GM19351 (cell line): ENCODE measurements around the gene AHNAK2.

Experiments used
- ATAC-seq: cut with Tn5 transposase; IDR thresholded peaks from one replicate; pipeline ENCODE4 v1.9.1; 2021; ENCODE audit warnings: mild to moderate bottlenecking, moderate library complexity; ENCODE audit not compliant: unreplicated experiment

Gene AHNAK2

GRCh38 chr14:104888489-104889374 lies 89.4 kb downstream of the AHNAK2 start:
- no peak for ATAC-seq

- ATAC-seq: no peak
Observed at GRCh38 chr14:104887623-104888488, 90.3 kb downstream of the AHNAK2 start.
